SU-DHL-6 (cell line): Measurements from ENCODE around the gene GRAMD1B.

Experiments
- CTCF ChIP-seq: fragments of 200-600 bp; sonication (generic); IDR thresholded peaks from one replicate; pipeline ENCODE4 v1.5.1; 2017; ENCODE audit warnings: antibody characterized with exemption, mild to moderate bottlenecking, low read length, moderate library complexity; ENCODE audit not compliant: insufficient read depth, poor library complexity, severe bottlenecking
- EZH2phosphoT487 ChIP-seq: fragments of 200-600 bp; sonication (generic), shearing (Covaris generic); conservative IDR thresholded peaks from 2 replicates; pipeline ENCODE4 v1.6.1; 2018; ENCODE audit warnings: mild to moderate bottlenecking, antibody characterized with exemption, low read length, moderate library complexity, mixed read lengths

- TF ChIP-seq CTCF (no peak), EZH2phosphoT487 (no peak)
Observed at GRCh38 chr11:123575441-123575840, 145.4 kb downstream of the GRAMD1B start.
